GM23338 (cell line): ENCODE results near the gene CDC45. TPM values are rescaled to one million over a fixed set of nuclear protein-coding genes. Genes with fewer than 3 reads are reported as not detected.

Experiments
- ATAC-seq: fragments of 200-7000 bp; cut with Tn5 transposase; 3 replicates; pipeline ENCODE4 v1.9.1; 2020
- DNase-seq: peaks from one replicate; pipeline ENCODE4 v3.0.0-alpha.2; 2015; ENCODE audit warnings: low spot score
- H2AFZ ChIP-seq: fragments of 200-600 bp; sonication (generic); 2 replicates; pipeline ENCODE4 v1.8.0; 2016; ENCODE audit warnings: antibody characterized with exemption, mild to moderate bottlenecking, moderate library complexity
- H3F3A ChIP-seq: fragments of 200-600 bp; sonication (generic); replicated peaks from 2 replicates; pipeline ENCODE4 v1.8.0; 2017; ENCODE audit warnings: antibody characterized with exemption, mixed run types, low read depth
- H3K27ac ChIP-seq: fragments of 200-600 bp; sonication (generic); 2 replicates; pipeline ENCODE4 v1.6.1; 2016; ENCODE audit warnings: low read depth
- H3K27me3 ChIP-seq: fragments of 200-600 bp; sonication (generic); 2 replicates; pipeline ENCODE4 v1.8.0; 2016; ENCODE audit warnings: mild to moderate bottlenecking, mixed run types, moderate library complexity; ENCODE audit not compliant: insufficient read depth
- H3K36me3 ChIP-seq: fragments of 200-600 bp; sonication (generic); 2 replicates; pipeline ENCODE4 v1.8.0; 2016; ENCODE audit warnings: mild to moderate bottlenecking; ENCODE audit not compliant: insufficient read depth
- H3K4me1 ChIP-seq: fragments of 200-600 bp; sonication (generic); 2 replicates; pipeline ENCODE4 v1.8.0; 2016; ENCODE audit warnings: mild to moderate bottlenecking, moderate library complexity; ENCODE audit not compliant: insufficient read depth
- H3K4me2 ChIP-seq: fragments of 200-600 bp; sonication (generic); 2 replicates; pipeline ENCODE4 v1.7.1; 2017; ENCODE audit warnings: mixed run types
- H3K4me3 ChIP-seq: fragments of 200-600 bp; sonication (generic); 2 replicates; pipeline ENCODE4 v1.6.1; 2016; ENCODE audit warnings: mixed run types
- H3K79me2 ChIP-seq: fragments of 200-600 bp; sonication (generic); replicated peaks from 2 replicates; pipeline ENCODE4 v1.8.0; 2017; ENCODE audit warnings: mild to moderate bottlenecking; ENCODE audit not compliant: insufficient read depth
- H3K9me2 ChIP-seq: fragments of 200-600 bp; sonication (generic); 2 replicates; pipeline ENCODE4 v1.8.0; 2017; ENCODE audit not compliant: insufficient read depth
- H4K20me1 ChIP-seq: fragments of 200-600 bp; sonication (generic); replicated peaks from 2 replicates; pipeline ENCODE4 v1.8.0; 2017; ENCODE audit warnings: mild to moderate bottlenecking; ENCODE audit not compliant: insufficient read depth
- H3K27ac Mint-ChIP-seq: 2 replicates; pipeline ENCODE4 v1.8.0; 2020; ENCODE audit warnings: inconsistent platforms, mild to moderate bottlenecking, moderate library complexity, mixed read lengths
- H3K27me3 Mint-ChIP-seq: 3 replicates; pipeline ENCODE4 v1.8.0; 2022; ENCODE audit warnings: low read depth, mild to moderate bottlenecking, moderate library complexity, mixed read lengths, inconsistent platforms; ENCODE audit not compliant: insufficient read depth, poor library complexity
- H3K36me3 Mint-ChIP-seq: 3 replicates; pipeline ENCODE4 v1.8.0; 2021; ENCODE audit warnings: low read depth, mild to moderate bottlenecking, inconsistent platforms, moderate library complexity, mixed read lengths
- H3K4me1 Mint-ChIP-seq: 3 replicates; pipeline ENCODE4 v1.8.0; 2020; ENCODE audit warnings: mild to moderate bottlenecking, inconsistent platforms, mixed read lengths
- H3K4me3 Mint-ChIP-seq: 3 replicates; pipeline ENCODE4 v1.8.0; 2021; ENCODE audit warnings: moderate library complexity, mild to moderate bottlenecking, inconsistent platforms, mixed read lengths
- H3K9me3 Mint-ChIP-seq: 3 replicates; pipeline ENCODE4 v1.8.0; 2020; ENCODE audit warnings: moderate library complexity, mild to moderate bottlenecking, inconsistent platforms, mixed read lengths
- POLR2AphosphoS5 ChIP-seq: IDR thresholded peaks from 2 replicates; pipeline ENCODE4 v1.6.1; 2016; ENCODE audit warnings: antibody characterized with exemption, low read depth
- polyA plus RNA-seq: library from polyadenylated mRNA; unstranded; fragments of >200 nt; fragmentation: Nextera tagmentation; extraction: Ambion mirVana; gene quantifications from 2 replicates; pipeline ENCODE4 v1.2.1, GENCODE V29; 2016
- total RNA-seq: library from RNA; depleted of rRNA; stranded (reverse); fragments of >200 nt; shearing (Covaris generic); gene quantifications from 2 replicates; pipeline ENCODE4 v1.2.3, GENCODE V29; 2014
- TF ChIP-seq, protein P1 (sequence below): IDR thresholded peaks from 2 replicates; pipeline ENCODE4 v1.6.1; 2016; ENCODE audit warnings: antibody characterized with exemption
- TF ChIP-seq, protein P2 (sequence below): IDR thresholded peaks from one replicate; pipeline ENCODE4 v1.6.1; 2018; ENCODE audit warnings: antibody characterized with exemption; ENCODE audit not compliant: unreplicated experiment
- TF ChIP-seq, protein P3 (sequence below): fragments of 250-450 bp; sonication (Bioruptor Pico); IDR thresholded peaks from 2 replicates; pipeline ENCODE4 v1.5.0; 2020; ENCODE audit warnings: mild to moderate bottlenecking, moderate library complexity

Gene CDC45
- total and polyA plus RNA-seq, 2 experiments from 2014 or later = 29.0 to 30.3 TPM

DNA sequence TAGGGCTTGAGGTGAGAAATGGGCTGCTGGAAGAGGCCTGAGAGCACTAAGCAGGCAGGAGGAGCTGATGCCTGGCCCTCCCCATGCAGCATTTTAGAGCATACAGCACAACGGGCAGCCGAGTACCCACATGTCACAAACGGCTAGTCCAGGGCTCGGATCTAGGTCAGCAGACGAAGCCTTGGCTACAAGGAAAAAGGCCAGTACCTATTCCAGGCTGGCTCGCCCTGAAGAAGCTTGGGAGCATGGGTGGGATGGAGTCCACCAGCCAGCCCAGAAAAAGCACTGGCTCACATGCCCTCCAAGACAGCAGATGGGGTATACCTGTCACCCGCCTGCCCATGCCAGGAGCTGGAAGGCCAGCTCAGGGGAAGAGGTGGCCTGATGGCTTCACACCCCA, 10.3 kb upstream of the CDC45 start:
- TF ChIP-seq, protein P1, sequence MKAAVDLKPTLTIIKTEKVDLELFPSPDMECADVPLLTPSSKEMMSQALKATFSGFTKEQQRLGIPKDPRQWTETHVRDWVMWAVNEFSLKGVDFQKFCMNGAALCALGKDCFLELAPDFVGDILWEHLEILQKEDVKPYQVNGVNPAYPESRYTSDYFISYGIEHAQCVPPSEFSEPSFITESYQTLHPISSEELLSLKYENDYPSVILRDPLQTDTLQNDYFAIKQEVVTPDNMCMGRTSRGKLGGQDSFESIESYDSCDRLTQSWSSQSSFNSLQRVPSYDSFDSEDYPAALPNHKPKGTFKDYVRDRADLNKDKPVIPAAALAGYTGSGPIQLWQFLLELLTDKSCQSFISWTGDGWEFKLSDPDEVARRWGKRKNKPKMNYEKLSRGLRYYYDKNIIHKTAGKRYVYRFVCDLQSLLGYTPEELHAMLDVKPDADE = no peak
- no peak for TF ChIP-seq POLR2AphosphoS5
- TF ChIP-seq, protein P2, sequence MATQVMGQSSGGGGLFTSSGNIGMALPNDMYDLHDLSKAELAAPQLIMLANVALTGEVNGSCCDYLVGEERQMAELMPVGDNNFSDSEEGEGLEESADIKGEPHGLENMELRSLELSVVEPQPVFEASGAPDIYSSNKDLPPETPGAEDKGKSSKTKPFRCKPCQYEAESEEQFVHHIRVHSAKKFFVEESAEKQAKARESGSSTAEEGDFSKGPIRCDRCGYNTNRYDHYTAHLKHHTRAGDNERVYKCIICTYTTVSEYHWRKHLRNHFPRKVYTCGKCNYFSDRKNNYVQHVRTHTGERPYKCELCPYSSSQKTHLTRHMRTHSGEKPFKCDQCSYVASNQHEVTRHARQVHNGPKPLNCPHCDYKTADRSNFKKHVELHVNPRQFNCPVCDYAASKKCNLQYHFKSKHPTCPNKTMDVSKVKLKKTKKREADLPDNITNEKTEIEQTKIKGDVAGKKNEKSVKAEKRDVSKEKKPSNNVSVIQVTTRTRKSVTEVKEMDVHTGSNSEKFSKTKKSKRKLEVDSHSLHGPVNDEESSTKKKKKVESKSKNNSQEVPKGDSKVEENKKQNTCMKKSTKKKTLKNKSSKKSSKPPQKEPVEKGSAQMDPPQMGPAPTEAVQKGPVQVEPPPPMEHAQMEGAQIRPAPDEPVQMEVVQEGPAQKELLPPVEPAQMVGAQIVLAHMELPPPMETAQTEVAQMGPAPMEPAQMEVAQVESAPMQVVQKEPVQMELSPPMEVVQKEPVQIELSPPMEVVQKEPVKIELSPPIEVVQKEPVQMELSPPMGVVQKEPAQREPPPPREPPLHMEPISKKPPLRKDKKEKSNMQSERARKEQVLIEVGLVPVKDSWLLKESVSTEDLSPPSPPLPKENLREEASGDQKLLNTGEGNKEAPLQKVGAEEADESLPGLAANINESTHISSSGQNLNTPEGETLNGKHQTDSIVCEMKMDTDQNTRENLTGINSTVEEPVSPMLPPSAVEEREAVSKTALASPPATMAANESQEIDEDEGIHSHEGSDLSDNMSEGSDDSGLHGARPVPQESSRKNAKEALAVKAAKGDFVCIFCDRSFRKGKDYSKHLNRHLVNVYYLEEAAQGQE = no peak
- TF ChIP-seq, protein P3, sequence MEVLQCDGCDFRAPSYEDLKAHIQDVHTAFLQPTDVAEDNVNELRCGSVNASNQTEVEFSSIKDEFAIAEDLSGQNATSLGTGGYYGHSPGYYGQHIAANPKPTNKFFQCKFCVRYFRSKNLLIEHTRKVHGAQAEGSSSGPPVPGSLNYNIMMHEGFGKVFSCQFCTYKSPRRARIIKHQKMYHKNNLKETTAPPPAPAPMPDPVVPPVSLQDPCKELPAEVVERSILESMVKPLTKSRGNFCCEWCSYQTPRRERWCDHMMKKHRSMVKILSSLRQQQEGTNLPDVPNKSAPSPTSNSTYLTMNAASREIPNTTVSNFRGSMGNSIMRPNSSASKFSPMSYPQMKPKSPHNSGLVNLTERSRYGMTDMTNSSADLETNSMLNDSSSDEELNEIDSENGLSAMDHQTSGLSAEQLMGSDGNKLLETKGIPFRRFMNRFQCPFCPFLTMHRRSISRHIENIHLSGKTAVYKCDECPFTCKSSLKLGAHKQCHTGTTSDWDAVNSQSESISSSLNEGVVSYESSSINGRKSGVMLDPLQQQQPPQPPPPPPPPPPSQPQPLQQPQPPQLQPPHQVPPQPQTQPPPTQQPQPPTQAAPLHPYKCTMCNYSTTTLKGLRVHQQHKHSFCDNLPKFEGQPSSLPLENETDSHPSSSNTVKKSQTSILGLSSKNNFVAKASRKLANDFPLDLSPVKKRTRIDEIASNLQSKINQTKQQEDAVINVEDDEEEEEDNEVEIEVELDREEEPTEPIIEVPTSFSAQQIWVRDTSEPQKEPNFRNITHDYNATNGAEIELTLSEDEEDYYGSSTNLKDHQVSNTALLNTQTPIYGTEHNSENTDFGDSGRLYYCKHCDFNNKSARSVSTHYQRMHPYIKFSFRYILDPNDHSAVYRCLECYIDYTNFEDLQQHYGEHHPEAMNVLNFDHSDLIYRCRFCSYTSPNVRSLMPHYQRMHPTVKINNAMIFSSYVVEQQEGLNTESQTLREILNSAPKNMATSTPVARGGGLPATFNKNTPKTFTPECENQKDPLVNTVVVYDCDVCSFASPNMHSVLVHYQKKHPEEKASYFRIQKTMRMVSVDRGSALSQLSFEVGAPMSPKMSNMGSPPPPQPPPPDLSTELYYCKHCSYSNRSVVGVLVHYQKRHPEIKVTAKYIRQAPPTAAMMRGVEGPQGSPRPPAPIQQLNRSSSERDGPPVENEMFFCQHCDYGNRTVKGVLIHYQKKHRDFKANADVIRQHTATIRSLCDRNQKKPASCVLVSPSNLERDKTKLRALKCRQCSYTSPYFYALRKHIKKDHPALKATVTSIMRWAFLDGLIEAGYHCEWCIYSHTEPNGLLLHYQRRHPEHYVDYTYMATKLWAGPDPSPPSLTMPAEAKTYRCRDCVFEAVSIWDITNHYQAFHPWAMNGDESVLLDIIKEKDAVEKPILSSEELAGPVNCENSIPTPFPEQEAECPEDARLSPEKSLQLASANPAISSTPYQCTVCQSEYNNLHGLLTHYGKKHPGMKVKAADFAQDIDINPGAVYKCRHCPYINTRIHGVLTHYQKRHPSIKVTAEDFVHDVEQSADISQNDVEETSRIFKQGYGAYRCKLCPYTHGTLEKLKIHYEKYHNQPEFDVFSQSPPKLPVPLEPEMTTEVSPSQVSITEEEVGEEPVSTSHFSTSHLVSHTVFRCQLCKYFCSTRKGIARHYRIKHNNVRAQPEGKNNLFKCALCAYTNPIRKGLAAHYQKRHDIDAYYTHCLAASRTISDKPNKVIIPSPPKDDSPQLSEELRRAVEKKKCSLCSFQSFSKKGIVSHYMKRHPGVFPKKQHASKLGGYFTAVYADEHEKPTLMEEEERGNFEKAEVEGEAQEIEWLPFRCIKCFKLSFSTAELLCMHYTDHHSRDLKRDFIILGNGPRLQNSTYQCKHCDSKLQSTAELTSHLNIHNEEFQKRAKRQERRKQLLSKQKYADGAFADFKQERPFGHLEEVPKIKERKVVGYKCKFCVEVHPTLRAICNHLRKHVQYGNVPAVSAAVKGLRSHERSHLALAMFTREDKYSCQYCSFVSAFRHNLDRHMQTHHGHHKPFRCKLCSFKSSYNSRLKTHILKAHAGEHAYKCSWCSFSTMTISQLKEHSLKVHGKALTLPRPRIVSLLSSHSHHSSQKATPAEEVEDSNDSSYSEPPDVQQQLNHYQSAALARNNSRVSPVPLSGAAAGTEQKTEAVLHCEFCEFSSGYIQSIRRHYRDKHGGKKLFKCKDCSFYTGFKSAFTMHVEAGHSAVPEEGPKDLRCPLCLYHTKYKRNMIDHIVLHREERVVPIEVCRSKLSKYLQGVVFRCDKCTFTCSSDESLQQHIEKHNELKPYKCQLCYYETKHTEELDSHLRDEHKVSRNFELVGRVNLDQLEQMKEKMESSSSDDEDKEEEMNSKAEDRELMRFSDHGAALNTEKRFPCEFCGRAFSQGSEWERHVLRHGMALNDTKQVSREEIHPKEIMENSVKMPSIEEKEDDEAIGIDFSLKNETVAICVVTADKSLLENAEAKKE (CRISPR knock-in tag) = no peak
- Histone ChIP-seq H3K79me2 (peaks cover 13% of the 10 kb centered on the region), H3K27me3 (no peaks in the 10 kb centered on the region), H3K9me2 (no peaks in the 10 kb centered on the region), H3K27ac (no peak overlapping the region), H4K20me1 (peaks cover 11% of the 10 kb centered on the region), H3K4me1 (no peaks in the 10 kb centered on the region), H3F3A (no peaks in the 10 kb centered on the region), H3K4me3 (no peak overlapping the region), H3K4me2 (no peak overlapping the region), H3K36me3 (peaks cover 39% of the 10 kb centered on the region), H2AFZ (no peak overlapping the region)
- Mint-ChIP-seq H3K27ac (no peak overlapping the region), H3K4me3 (no peak overlapping the region), H3K36me3 (peaks cover 86% of the 10 kb centered on the region), H3K4me1 (no peaks in the 10 kb centered on the region), H3K9me3 (no peaks in the 10 kb centered on the region), H3K27me3 (no peaks in the 10 kb centered on the region)
- ATAC-seq (no peak), DNase-seq (no peak)
